H1 (cell line): ENCODE data around the gene RELCH. TPM values are rescaled to one million over a fixed set of nuclear protein-coding genes. Genes with fewer than 3 reads are reported as not detected.

Experiments
- CTBP2 ChIP-seq: IDR thresholded peaks from 2 replicates; pipeline ENCODE4 v1.7.0; 2011; ENCODE audit warnings: borderline replicate concordance, mild to moderate bottlenecking, moderate library complexity, mixed read lengths, low read length; ENCODE audit not compliant: insufficient read depth, insufficient read length
- FOSL1 ChIP-seq: IDR thresholded peaks from 2 replicates; pipeline ENCODE4 v1.6.1; 2011; ENCODE audit warnings: mild to moderate bottlenecking, low read depth, low read length, moderate library complexity; ENCODE audit not compliant: insufficient read depth
- polyA plus RNA-seq, 7 experiments: library from polyadenylated mRNA; depleted of rRNA in 3 of 7; stranded (reverse) in 5 of 7; unstranded in 2 of 7; fragments of >200 nt in 5 of 7; fragments of 200-250 nt in 2 of 7; gene quantifications; 1 replicate in 5 of 7; 2 replicates in 1 of 7; 4 replicates in 1 of 7; pipeline versions ENCODE4 v1.2.1 to v1.2.3, GENCODE V29; 2011 to 2013; ENCODE audit warnings: missing spikeins in 2 of 7, mixed read lengths in 2 of 7
- total RNA-seq: library from RNA; stranded (reverse); fragmentation: NEBNext Ultra II Directional; extraction: Animal tissue kit (Norgen Biotek cat#: 25700); gene quantifications from 2 replicates; pipeline ENCODE4 v1.2.1, GENCODE V29; 2021

The RELCH gene
- total and polyA plus RNA-seq, 2 of the 8 experiments (the other 6 are each of a cell fraction or from before 2014, with no cell fraction given), result 7.3 to 26.9 TPM

- TF ChIP-seq FOSL1, result no peak
- TF ChIP-seq CTBP2, result no peak
Measured at GRCh38 chr18:62353170-62353569, 166.1 kb downstream of the RELCH start (continued).
